ENCODE data around the gene TRIM66. TPM values are rescaled to one million over a fixed set of nuclear protein-coding genes. Genes with fewer than 3 reads are reported as not detected.

Gene TRIM66
- total RNA-seq, 1 experiment from 2014 or later = 8.5 TPM

DNA sequence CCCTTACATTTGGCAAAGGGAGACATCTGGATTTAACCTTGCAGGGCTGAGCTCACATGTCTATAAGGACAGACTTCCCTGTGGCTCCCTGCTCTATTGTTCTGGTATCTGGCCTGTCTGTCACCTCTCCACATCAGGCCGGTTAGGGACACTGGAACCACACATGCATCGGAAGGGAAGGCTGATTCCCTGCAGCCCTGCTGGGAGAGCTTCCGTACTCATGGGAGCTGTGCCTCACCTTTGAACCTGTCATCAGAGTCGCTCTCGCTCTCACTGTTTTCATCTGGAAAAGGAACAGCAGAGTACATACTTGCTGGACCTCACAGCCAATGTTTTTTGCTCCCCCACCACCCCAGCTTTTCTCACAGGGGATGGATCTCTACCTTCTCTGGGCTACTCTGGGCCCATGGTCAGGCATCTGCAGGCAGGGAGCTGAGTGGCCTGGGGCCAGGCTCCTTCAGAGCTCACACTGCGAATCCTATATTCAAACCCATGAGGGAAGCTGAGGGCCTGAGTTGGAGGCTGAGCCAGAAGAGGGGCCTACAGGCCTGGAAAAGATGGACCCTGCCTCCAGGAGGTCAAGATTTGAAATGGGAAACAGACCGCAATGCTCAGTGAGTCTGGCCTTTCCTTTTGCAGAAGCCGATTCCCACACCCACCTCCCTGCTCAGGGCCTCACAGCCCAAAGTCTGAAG is 31.4 kb upstream of the TRIM66 start:
- DNase-seq (ENCODE audit: low read depth) = no peak

DNA sequence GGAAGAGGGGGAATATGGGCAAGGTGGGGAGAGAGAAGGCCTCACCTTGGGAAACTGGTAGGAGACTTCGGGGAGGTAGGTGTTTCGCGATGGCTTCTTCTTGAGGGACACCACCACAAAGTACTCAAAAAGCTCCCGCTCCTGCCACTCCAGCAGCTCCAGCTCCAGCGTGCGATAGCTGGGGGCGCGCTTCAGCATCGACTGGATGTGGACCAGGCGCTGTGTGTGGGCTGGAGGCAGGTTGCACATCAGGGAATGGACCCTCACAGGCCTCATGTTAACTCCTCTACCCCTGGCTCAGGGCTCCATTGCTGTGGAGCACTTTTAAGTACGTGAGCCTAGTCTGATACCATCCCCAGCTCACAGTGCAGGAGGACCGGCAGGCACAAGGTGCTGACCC is 30.0 kb upstream of the TRIM66 start:
- no peak for DNase-seq (ENCODE audit: low read depth)

DNA sequence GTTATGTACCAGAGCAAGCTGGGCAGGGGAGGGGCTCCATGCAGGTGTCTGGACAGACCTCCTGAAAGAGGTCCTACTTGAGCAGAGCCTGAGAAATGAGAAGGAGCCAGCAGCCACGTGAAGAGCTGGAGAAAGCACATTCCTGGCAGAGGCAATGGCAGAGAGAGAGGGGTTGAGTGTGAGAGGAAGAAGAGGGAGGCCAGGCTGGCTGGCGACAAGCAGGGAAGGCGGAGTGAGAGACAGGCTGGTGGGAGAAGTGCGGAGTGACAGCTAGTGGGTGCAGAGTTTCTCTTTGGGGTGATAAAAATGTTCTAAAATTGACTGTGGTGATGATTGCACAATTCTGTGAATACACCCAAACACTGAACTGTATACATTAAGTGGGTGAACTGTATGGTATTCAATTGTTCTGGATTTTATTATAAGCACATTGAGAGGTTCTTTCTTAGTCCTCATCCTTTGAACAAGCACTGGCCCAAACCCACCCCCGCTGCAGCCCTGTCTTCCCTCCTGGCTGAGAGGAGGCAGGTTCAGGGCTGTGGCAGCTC is 29.5 kb upstream of the TRIM66 start:
- no peak for DNase-seq (ENCODE audit: low read depth)

- no peak for DNase-seq (ENCODE audit: low read depth)
Observed at GRCh38 chr11:8709777-8710176, 27.3 kb upstream of the TRIM66 start.

DNA sequence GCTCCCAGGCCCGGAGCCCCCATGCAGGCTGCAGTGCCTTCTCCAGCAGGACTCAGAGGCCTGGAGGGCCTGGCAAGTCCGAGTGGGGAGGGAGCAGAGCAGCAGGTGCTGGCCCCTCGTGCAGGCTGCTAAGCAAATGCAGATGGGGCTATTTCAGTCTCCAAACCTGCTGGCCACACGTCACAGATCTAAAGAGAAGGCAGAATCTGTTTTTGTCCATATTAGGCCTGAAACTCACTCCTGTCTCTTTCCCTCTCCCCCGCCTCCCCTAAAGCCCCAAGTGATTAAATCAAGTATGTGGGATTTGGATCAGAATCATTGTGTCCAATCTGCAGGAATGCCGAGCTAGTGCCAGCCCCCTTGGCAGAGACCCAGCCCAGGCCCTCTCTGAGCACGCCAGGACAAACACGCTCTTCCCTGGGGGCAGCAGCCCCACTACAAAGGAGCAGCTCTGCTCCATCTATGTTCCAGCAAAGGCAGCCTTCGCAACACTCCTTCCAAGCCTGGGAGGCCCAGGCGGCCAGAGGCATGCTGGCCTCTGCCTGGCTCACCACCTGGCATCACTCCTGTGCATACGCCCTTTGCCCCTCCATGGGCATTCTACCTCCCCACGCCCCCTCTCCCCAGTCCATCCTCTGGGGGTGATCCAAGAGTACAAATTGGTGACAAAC is 26.7 kb upstream of the TRIM66 start:
- peak; percentile 74 for DNase-seq (ENCODE audit: low read depth)

DNA sequence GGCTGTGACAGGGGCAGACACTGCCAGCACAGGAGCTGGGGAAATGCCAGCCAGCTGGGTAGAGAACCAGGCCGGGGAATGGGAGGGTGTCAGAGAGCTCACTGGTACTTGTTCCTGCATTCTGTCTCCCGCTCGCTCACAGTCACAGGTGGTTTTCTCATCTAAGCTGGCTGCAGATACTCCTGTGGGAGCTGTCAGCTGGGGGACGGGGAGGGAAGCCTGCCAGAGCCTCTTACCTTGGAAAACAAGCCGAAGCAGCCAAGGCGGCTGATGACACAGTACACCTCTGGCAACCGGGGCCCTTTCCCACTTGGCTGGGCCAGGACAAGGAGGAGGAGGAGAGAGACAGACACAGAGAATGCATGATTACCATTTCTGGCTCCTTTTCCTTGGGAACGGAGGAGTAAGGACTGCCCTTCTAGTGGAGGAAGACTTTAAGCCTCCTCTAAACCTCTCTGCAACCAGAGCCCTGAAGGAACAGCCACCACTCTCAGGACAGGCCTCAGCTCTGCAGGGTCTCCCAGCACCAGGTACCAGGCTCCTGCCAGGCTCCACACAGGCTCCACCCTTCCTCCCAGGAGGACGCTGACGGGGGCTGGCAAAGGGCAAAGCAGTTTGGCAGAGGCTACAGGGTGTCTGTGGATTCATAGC is 25.2 kb upstream of the TRIM66 start:
- DNase-seq (ENCODE audit: low read depth) = no peak

GRCh38 chr11:8706673-8707432 is 24.4 kb upstream of the TRIM66 start:
- no peak for DNase-seq (ENCODE audit: low read depth)

- no peak for DNase-seq (ENCODE audit: low read depth)
Observed at GRCh38 chr11:8705146-8705545, 22.7 kb upstream of the TRIM66 start.

GRCh38 chr11:8704136-8704535 is 21.7 kb upstream of the TRIM66 start:
- DNase-seq (ENCODE audit: low read depth) = no peak

DNA sequence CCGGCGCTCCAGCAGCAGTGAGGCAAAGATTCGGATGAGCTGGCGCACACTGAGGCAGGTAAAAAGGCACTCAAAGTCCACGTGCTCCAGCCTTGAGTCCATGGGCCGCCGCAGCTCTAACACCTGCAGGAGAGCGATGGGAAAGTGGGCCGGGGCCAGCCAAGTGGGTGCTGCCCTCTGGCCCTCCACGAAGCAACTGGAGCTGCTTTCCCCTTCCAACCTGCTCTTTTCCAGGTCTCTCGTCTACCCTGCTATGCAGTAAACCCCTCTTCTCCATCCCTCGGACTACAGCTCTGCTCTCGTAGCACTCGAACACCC is 20.1 kb upstream of the TRIM66 start:
- no peak for DNase-seq (ENCODE audit: low read depth)

- no peak for DNase-seq (ENCODE audit: low read depth)
Observed at GRCh38 chr11:8701891-8702597, 19.6 kb upstream of the TRIM66 start.

GRCh38 chr11:8699903-8700302 is 17.4 kb upstream of the TRIM66 start:
- peak; percentile 92 for DNase-seq (ENCODE audit: low read depth)

GRCh38 chr11:8698917-8699441 is 16.5 kb upstream of the TRIM66 start:
- no peak for DNase-seq (ENCODE audit: low read depth)

DNA sequence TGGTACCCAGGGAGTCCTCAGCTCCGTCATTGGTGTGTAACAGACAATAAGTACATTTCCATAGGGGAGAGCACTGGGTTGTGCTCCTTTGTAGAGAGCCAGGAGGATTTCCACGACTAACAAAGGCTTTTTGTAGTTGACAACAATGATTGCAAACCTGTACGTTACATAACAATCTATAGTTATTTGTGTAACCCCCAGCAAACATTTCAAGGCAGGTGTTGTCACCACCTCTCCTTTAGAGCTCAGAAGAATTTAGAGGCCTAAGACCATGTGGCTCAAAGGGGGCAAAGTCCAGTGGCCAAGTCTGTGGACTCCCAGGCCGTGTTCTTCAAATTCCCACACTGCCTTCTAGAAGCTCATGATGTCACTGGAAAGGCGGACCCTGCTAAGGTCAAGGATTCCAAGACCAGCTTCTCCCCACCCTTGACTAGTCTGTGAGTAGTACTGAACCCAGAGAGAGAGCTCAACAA is 15.9 kb upstream of the TRIM66 start:
- DNase-seq (ENCODE audit: low read depth) = no peak

DNA sequence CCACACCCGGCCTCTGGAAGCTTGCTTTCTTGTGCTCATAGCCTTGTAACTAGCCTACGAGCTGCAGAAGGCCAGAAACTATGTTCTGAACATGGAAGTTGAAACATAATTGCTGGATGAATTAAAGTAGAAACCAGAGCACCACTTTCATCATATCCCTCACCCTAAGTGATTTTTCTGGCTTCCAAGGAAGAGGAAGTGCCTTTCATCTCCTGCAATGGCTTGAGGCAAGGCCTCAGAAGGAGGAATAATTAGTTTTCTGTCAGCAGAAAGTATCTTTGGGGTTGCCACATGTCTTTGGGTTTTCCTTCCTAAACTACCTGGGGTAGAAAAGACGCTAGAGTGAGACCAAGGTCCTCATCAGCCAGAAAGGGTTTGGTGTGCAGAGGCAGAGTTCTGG is 14.6 kb upstream of the TRIM66 start:
- no peak for DNase-seq (ENCODE audit: low read depth)

DNA sequence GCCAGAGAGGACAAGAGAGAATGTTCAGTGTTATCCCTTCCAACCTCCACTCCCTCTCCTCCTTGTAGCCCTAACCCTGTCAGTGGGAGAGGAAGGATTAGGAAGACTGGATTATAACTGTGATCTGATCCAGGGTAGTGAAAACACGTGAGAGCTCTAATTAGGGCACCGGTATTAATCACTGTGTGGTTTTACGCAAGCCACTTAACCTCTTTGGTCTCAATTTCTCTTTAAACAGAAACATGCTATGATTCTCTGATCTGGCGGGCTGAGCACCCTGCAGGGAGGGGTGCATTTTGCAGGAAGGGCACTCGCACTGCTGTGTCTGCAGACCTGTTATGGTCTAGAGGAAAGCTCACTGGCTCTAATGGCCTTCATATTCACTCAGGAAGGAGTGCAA is 11.7 kb upstream of the TRIM66 start:
- DNase-seq (ENCODE audit: low read depth) = no peak

DNA sequence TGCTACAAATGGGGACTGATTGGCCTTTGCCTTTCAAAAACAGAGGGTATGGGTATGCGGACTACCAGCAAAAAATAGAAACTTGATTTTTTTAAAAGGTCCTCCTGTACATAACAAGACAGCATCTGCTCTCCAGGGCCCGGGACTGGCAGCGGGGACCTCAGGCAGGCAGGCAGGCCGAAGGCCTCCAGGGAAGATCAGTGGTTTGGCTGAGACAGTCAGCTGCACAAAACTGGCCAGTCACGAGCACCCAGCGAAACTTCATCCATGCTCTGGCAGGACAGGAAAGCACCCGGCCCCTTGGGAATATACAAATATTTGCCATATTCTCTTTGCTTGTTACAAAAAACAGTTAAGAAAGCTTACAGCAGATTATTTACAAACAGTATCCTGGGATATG is 11.1 kb upstream of the TRIM66 start:
- peak; percentile 49 for DNase-seq (ENCODE audit: low read depth)

- peak; percentile 86 for DNase-seq (ENCODE audit: low read depth)
Observed at GRCh38 chr11:8693010-8693551, 10.6 kb upstream of the TRIM66 start.

- no peak for DNase-seq (ENCODE audit: low read depth)
Observed at GRCh38 chr11:8692417-8692816, 10.0 kb upstream of the TRIM66 start.

GRCh38 chr11:8691601-8692000 is 9.1 kb upstream of the TRIM66 start:
- no peak for DNase-seq (ENCODE audit: low read depth)

Measured in LHCN-M2 (cell line).